Activated gamma-delta T cell treated with anti-CD3 and anti-CD28 coated beads, Interleukin-2, amount 50 U/mL, for 16 hours (primary cell): ENCODE results near the gene GNL3L.
A peak's percentile ranks its signal among the peaks of the same experiment; 100 is the strongest.
"Not testable (repeated sequence)": the region's sequence is repeated elsewhere in the genome, so short reads cannot be mapped to it uniquely, and the experiment has no call there.

ENCODE experiments used
- DNase-seq: peaks from one replicate; pipeline ENCODE4 v3.0.0-alpha.2; 2020; ENCODE audit warnings: low read depth

GNL3L gene, protein sequence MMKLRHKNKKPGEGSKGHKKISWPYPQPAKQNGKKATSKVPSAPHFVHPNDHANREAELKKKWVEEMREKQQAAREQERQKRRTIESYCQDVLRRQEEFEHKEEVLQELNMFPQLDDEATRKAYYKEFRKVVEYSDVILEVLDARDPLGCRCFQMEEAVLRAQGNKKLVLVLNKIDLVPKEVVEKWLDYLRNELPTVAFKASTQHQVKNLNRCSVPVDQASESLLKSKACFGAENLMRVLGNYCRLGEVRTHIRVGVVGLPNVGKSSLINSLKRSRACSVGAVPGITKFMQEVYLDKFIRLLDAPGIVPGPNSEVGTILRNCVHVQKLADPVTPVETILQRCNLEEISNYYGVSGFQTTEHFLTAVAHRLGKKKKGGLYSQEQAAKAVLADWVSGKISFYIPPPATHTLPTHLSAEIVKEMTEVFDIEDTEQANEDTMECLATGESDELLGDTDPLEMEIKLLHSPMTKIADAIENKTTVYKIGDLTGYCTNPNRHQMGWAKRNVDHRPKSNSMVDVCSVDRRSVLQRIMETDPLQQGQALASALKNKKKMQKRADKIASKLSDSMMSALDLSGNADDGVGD

GRCh38 chrX:54529552-54530356, at the start of gene GNL3L:
Gene GNL3L, plus strand, starts transcription at chrX:54530219. Its CDS starts 2,348 bp downstream, at chrX:54532567.
- DNase-seq: peak; percentile 62

DNA sequence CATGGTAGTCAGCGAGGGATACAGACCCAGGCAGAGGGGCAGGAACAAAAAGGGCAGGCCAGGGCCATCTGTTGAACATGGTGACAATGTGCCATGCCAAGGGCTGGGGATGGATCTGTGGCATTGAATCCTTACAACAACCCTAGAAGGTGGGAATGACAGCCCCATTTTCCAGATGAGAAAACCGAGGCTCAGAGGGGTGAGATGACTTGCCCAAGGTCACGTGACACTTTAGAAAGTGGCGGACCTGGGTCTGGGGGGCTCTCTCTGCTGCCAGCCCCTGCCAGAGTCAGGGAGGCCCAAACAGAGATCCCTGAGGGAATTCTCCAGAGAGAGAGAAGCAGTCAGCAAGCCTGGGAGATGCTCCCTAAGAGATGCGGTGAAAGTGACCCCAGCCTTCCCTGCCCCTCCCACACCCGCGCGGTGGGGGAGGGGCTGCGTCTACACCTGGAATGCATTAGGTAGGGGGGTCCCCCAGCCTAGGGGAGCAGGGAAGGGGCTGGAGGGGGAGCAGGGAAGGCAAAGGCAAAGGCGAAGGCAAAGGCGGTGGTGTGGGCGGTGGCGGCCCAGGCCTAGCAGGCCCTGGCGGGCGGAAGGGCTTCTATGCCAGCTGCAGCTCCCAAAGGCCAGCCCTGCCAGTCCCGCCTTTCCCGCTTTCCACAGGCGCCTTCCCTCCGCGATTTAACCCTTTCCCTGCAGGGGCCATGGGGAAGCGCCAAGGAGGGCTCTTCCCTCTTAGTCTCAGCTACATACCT, 47.0 kb upstream of the GNL3L start:
- no peak for DNase-seq

DNA sequence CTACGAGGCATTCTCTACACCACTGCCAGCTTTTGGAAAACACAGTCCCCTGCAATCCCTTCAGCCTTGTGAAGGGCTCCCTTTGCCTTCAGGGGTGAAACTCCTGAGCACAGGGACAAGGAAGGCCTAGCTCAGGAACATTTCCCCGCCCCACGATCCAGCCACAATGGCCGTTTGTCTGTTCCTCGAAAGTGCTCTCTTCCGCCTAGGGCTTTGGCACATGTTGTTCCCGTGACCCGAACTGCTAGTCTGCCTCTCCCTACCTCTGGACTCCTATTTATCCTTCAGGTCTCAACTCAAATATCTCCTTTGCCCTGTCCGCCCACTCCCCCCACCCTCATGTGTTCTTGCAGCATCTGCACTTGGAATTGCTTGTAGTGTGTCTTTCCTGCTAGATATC, 46.1 kb upstream of the GNL3L start:
- no peak for DNase-seq

DNA sequence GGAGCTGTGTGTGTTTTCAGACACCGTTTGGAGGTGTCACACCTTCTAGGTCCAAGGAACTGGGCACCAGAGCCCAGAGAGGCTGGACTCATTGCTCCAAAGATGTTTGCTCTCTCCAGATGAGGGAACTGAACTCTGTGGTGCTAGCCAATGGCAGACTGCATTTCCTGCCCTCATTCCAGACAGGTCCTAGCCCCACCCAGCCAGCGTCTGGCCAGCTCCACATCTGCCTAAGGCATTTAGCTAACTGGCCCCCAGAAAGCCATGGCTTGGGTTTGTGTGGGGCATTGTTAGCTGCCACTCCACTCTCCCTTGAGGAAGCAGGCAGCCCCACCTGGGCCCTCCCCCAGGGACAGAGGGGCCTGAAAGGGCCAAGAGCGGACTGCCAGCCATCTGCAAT, 45.4 kb upstream of the GNL3L start:
- DNase-seq: no peak

- DNase-seq: not testable (repeated sequence)
Observed at GRCh38 chrX:54489819-54490218, 40.2 kb upstream of the GNL3L start.

DNA sequence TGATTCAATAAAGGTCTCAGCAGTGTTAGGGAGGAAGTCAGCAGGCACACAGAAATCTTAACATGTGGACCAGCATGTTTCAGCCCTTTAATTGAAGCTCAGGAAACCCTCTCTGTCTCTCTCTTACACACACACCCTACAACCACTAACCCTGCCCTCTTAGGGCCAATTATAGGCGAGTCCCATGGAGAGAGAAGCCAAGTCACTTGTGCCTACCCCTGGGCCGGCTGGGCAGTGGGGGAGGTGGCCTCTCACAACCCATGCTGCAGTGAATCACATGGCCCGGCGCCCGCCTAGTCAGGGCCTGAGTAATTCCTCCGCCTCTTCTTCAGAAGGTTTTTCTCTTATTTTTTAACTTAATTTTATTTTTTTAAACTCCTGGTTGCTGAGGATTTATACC, 37.7 kb upstream of the GNL3L start:
- DNase-seq: no peak

DNA sequence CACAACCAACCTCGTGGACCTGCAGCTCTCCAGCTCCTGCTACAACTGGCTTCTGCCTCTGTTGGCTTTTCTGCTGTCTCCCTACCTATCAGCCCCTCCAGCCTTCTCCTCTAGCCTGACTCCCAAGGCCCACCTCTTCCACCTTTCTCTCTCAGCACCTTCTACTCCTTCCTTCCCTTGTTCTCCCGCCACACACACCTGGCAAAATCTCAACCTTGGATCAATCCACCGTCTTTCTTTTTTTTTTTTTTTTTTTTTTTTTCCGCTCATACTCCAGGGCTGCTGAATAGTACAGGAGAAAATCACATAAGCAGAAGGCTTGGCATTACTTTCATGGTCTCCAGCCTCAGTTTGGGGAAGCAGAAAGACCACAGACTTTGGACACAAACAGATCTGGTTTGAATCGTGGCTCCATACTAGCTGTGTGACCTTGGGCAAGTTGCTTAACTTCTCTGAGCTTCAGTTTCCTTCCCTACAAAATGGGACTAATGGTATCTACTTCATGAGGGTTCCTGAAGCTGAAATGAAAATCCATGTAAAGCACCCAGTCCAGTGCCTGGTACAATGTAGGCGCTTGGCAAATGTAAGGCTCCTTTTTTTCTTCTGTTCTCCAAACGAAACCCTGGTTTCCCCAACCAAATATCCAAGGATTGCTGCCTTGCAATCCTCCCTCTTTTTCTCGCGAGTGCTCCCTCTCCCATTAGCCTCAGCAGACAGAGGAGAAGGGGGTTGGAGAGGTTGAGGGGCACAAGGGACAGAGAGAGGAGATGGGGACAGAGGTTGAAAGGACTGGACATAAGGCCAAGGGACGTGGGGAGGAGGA, 35.6 kb upstream of the GNL3L start:
- no peak for DNase-seq

GRCh38 chrX:54494989-54495813, 34.8 kb upstream of the GNL3L start:
- DNase-seq: no peak

GRCh38 chrX:54495814-54496516, 34.1 kb upstream of the GNL3L start, which contains the start of gene FGD1:
Gene FGD1, minus strand, starts transcription at chrX:54496234. Its CDS starts 802 bp downstream, at chrX:54495432.
- no peak for DNase-seq

DNA sequence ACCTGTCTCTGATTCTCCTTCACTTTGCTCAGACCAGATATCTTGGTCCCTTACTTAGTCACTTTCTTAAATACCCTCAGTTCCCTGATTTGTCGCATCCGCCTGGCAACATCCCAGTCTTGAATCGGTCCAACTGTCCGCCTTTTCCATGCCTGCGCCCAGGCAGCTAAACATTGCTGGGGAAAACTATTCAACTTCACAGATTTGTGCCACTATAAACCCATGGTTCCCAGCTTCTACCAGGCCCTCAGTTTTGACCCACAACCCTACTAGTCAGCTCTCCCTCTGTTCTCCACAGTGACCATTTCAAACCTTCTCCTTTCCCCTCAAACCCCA, 33.5 kb upstream of the GNL3L start:
- no peak for DNase-seq

- DNase-seq: no peak
Observed at GRCh38 chrX:54496936-54497335, 33.1 kb upstream of the GNL3L start.

DNA sequence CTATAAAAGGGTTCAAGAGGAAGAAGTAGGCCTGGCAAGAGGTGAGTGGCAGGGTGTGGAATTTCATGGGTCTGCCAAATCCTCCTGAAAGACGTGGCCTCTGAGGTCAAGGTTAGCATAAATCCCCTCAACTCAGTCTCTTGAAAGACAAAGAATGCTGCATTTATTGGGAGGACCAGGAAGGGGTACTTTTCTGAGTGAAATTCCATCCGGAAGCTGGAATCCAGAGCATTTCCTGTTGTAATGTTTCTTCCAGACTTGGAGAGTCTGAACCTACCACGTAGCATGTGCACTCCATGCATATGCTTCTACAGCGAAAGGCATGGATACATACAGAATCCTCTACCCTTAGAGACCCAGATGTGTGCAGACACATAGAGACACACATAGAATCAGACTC, 20.6 kb upstream of the GNL3L start:
- no peak for DNase-seq

GRCh38 chrX:54529151-54529550, 868 bp upstream of the GNL3L start:
- DNase-seq: no peak

- no peak for DNase-seq
Observed at GRCh38 chrX:54530357-54530900, 410 bp downstream of the GNL3L start.

- DNase-seq: no peak
Observed at GRCh38 chrX:54534271-54534670, 4.3 kb downstream of the GNL3L start.

GRCh38 chrX:54540289-54540688, 10.3 kb downstream of the GNL3L start:
- no peak for DNase-seq

DNA sequence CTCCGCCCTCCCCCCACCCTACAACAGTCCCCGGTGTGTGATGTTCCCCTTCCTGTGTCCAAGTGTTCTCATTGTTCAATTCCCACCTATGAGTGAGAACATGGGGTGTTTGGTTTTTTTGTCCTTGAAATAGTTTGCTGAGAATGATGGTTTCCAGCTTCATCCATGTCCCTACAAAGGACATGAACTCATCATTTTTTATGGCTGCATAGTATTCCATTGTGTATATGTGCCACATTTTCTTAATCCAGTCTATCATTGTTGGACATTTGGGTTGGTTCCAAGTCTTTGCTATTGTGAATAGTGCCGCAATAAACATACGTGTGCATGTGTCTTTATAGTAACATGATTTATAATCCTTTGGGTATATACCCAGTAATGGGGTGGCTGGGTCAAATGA, 12.2 kb downstream of the GNL3L start:
- not testable (repeated sequence) for DNase-seq

DNA sequence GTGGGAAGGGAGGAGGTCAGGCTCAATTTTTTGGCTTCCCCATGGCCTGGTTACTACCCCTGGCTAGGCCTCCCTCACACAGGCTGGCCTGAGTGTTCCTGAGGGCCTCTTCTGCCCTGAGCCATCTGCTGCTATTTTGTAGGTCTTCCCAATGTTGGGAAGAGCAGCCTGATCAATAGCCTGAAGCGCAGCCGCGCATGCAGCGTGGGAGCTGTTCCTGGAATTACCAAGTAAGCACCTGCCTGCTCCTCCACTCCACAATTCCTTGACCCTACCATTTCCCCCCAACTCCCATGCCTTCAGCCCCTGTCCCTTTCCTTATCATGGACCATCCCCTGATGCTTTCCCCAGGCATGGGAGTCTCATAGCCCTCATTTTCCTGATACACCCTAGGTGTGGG, 20.8 kb downstream of the GNL3L start:
- no peak for DNase-seq

GRCh38 chrX:54551801-54552200, 21.8 kb downstream of the GNL3L start:
- DNase-seq: no peak
